HG02571 (cell line): Measurements from ENCODE around the gene NOD2.

ENCODE experiments used
- ATAC-seq: cut with Tn5 transposase; IDR thresholded peaks from one replicate; pipeline ENCODE4 v1.9.1; 2021; ENCODE audit warnings: mild to moderate bottlenecking, moderate library complexity; ENCODE audit not compliant: unreplicated experiment

The NOD2 gene

GRCh38 chr16:50692999-50693781 is at the start of gene NOD2:
TSS of gene NOD2 (plus strand) at chr16:50693606. CDS start at chr16:50699496, 5,890 bp downstream.
- ATAC-seq: no peak

- no peak for ATAC-seq
Measured at GRCh38 chr16:50644245-50644644, 49.2 kb upstream of the NOD2 start.

GRCh38 chr16:50644729-50645128 is 48.7 kb upstream of the NOD2 start:
- ATAC-seq: no peak

- no peak for ATAC-seq
Measured at GRCh38 chr16:50645563-50646220, 47.7 kb upstream of the NOD2 start.

GRCh38 chr16:50646345-50646744 is 47.1 kb upstream of the NOD2 start:
- ATAC-seq: no peak

- ATAC-seq: no peak
Measured at GRCh38 chr16:50651835-50652438, 41.5 kb upstream of the NOD2 start.

- no peak for ATAC-seq
Measured at GRCh38 chr16:50652836-50653425, 40.5 kb upstream of the NOD2 start.

GRCh38 chr16:50653633-50654519 is 39.5 kb upstream of the NOD2 start:
- no peak for ATAC-seq

- no peak for ATAC-seq
Measured at GRCh38 chr16:50655558-50656055, 37.8 kb upstream of the NOD2 start.

- no peak for ATAC-seq
Measured at GRCh38 chr16:50657241-50657640, 36.2 kb upstream of the NOD2 start.

- no peak for ATAC-seq
Measured at GRCh38 chr16:50659806-50660205, 33.6 kb upstream of the NOD2 start.

- ATAC-seq: no peak
Measured at GRCh38 chr16:50662306-50662940, 31.0 kb upstream of the NOD2 start.

- no peak for ATAC-seq
Measured at GRCh38 chr16:50664270-50664669, 29.1 kb upstream of the NOD2 start.

GRCh38 chr16:50665128-50665878 is 28.1 kb upstream of the NOD2 start:
- no peak for ATAC-seq

GRCh38 chr16:50666658-50667496 is 26.5 kb upstream of the NOD2 start:
- peak; percentile 77 for ATAC-seq

- no peak for ATAC-seq
Measured at GRCh38 chr16:50667497-50668367, 25.7 kb upstream of the NOD2 start.

GRCh38 chr16:50668368-50669008 is 24.9 kb upstream of the NOD2 start:
- ATAC-seq: no peak
